Measurements from ENCODE around the gene CHRNG. TPM values are rescaled to one million over a fixed set of nuclear protein-coding genes. Genes with fewer than 3 reads are reported as not detected.

CHRNG gene
- total and polyA plus RNA-seq, 2 donors (not counting 3 experiments of a cell fraction or from before 2014, with no cell fraction given) = not detected

DNA sequence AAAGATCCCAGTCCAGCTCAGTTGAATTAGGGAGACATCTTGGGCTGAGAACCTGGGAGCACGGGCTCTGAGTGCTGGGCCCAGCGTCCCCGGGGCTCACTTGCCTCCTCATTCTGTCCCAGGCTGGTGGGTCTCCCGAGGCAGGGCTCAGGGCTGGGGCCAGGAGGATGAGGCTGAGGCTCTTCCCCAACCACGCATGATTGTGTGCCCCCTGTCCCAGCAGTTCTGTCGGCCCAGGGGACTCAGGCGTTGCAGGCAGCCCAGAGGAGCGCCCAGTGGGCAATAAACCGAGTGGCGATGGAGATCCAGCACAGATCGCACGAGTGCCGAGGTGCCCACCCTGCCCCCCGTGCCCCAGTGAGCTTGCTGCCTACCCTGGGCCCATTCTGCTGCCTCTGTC is 18.4 kb upstream of the CHRNG start:
- H3K9me3 ChIP-seq (replicated peaks; ENCODE audit: control insufficient read depth, insufficient read depth, low read length) = no peaks in the 10 kb centered on the region
- H3K27me3 ChIP-seq (ENCODE audit: control insufficient read depth in 2 of 2, insufficient read depth in 2 of 2, low read length in 2 of 2) = peaks cover 21 to 31% of the 10 kb centered on the region in 2 experiments
- H3K79me2 ChIP-seq (ENCODE audit: control insufficient read depth, insufficient read depth, low read length) = no peaks in the 10 kb centered on the region
- no peaks in the 10 kb centered on the region for H4K20me1 ChIP-seq (replicated peaks; ENCODE audit: control insufficient read depth, extremely low read depth, insufficient read depth, low read length)
- intact Hi-C loops (cut with micrococcal nuclease) = loop anchor here (5.0 kb wide), 1 partner anchor 614 kb away; no protein-coding TSS in a partner anchor
- FAIRE-seq (no peak), DNase-seq (ENCODE audit: low read depth, low spot score) (no peak)
- no peak overlapping the region for H2AFZ ChIP-seq (ENCODE audit: low read depth, low read length)
- no peak overlapping the region for H3K27ac ChIP-seq (ENCODE audit: insufficient read depth, low read depth, low read length)
- H3K9ac ChIP-seq (replicated peaks; ENCODE audit: extremely low read depth, insufficient read depth, low read length) = no peak overlapping the region
- no TSS peak for BruUV-seq (replicated peaks)
- no peak overlapping the region for H3K4me3 ChIP-seq (replicated peaks in 1 of 3; ENCODE audit: insufficient read depth in 1 of 3, low read depth in 1 of 3, low read length in 3 of 3)
- ChIA-PET POLR2A (no interaction called here), CTCF (interaction anchor here (1.3 to 4.6 kb wide), 4 partner anchors 70 to 620 kb away, joined by 3 to 44 read pairs (median 9); no protein-coding TSS in a partner anchor)
- H3K36me3 ChIP-seq (ENCODE audit: control insufficient read depth in 2 of 2, extremely low read depth in 1 of 2, insufficient read depth in 2 of 2, low read length in 2 of 2) = no peaks in the 10 kb centered on the region
- TF ChIP-seq JUN (IDR thresholded peaks at IDR 0.05; ENCODE audit: borderline replicate concordance, insufficient read depth, insufficient read length, low read depth) = no peak
- TF ChIP-seq, protein P1, sequence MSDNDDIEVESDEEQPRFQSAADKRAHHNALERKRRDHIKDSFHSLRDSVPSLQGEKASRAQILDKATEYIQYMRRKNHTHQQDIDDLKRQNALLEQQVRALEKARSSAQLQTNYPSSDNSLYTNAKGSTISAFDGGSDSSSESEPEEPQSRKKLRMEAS (IDR thresholded peaks at IDR 0.05; ENCODE audit: insufficient read depth, insufficient read length) = no peak
- TF ChIP-seq GATA2 (IDR thresholded peaks at IDR 0.05; ENCODE audit: insufficient read depth, insufficient read length, low read depth, low read length) = no peak
- TF ChIP-seq, protein P2, sequence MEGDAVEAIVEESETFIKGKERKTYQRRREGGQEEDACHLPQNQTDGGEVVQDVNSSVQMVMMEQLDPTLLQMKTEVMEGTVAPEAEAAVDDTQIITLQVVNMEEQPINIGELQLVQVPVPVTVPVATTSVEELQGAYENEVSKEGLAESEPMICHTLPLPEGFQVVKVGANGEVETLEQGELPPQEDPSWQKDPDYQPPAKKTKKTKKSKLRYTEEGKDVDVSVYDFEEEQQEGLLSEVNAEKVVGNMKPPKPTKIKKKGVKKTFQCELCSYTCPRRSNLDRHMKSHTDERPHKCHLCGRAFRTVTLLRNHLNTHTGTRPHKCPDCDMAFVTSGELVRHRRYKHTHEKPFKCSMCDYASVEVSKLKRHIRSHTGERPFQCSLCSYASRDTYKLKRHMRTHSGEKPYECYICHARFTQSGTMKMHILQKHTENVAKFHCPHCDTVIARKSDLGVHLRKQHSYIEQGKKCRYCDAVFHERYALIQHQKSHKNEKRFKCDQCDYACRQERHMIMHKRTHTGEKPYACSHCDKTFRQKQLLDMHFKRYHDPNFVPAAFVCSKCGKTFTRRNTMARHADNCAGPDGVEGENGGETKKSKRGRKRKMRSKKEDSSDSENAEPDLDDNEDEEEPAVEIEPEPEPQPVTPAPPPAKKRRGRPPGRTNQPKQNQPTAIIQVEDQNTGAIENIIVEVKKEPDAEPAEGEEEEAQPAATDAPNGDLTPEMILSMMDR (IDR thresholded peaks at IDR 0.05; ENCODE audit: extremely low read depth in 1 of 2, insufficient read depth in 1 of 2, low read depth in 1 of 2, low read length in 2 of 2) = no peak
- no peak for TF ChIP-seq POLR2AphosphoS5 (IDR thresholded peaks at IDR 0.05; ENCODE audit: insufficient read depth, low read depth, low read length)
- no peak overlapping the region for H3K4me2 ChIP-seq (ENCODE audit: insufficient read depth, low read length)
- dilution Hi-C loops (cut with MboI; ENCODE audit: extremely low pct_ligation_motif_present, low sequenced_read_pairs) = no loop called here
- no peaks in the 10 kb centered on the region for H3K9me1 ChIP-seq (replicated peaks; ENCODE audit: control insufficient read depth, extremely low read depth, insufficient read depth, low read length)
- H3K4me1 ChIP-seq (ENCODE audit: control insufficient read depth, extremely low read depth, insufficient read depth, low read length) = no peaks in the 10 kb centered on the region

All from endothelial cell of umbilical vein (primary cell).